Measurements from ENCODE around the gene GDF10.

The GDF10 gene

DNA sequence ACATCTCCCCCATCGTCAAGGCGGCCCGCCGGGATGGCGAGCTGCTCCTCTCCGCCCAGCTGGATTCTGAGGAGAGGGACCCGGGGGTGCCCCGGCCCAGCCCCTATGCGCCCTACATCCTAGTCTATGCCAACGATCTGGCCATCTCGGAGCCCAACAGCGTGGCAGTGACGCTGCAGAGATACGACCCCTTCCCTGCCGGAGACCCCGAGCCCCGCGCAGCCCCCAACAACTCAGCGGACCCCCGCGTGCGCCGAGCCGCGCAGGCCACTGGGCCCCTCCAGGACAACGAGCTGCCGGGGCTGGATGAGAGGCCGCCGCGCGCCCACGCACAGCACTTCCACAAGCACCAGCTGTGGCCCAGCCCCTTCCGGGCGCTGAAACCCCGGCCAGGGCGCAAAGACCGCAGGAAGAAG, 10.1 kb downstream of the GDF10 start:
- Histone ChIP-seq H3K23ac (ENCODE audit: low read length) (no peak overlapping the region), H3K27ac (ENCODE audit: low read depth, low read length) (no peak overlapping the region), H2AK5ac (ENCODE audit: low read length) (no peak overlapping the region), H3K56ac (ENCODE audit: low read length) (no peak overlapping the region), H3K4me3 (ENCODE audit: low read length) (no peak overlapping the region), H3K18ac (ENCODE audit: low read length) (no peak overlapping the region), H3K4me2 (ENCODE audit: low read length) (no peak overlapping the region), H3K4ac (ENCODE audit: low read depth, low read length) (no peak overlapping the region), H3K36me3 (ENCODE audit: control insufficient read depth, insufficient read depth, low read length) (no peaks in the 10 kb centered on the region), H4K8ac (ENCODE audit: low read depth, low read length) (no peak overlapping the region), H3K27me3 (ENCODE audit: insufficient read depth, low read length, poor library complexity) (no peaks in the 10 kb centered on the region), H4K5ac (ENCODE audit: low read length) (no peak overlapping the region), H2BK15ac (replicated peaks; ENCODE audit: low read depth) (no peak overlapping the region), H3K79me2 (ENCODE audit: control insufficient read depth, insufficient read depth, low read length) (no peaks in the 10 kb centered on the region), H3K4me1 (ENCODE audit: control insufficient read depth, low read depth, low read length) (no peaks in the 10 kb centered on the region), H3K9ac (ENCODE audit: low read length) (no peak overlapping the region), H2BK5ac (ENCODE audit: low read length) (no peak overlapping the region), H2BK120ac (ENCODE audit: low read depth, low read length) (no peak overlapping the region), H3K79me1 (ENCODE audit: low read length) (no peaks in the 10 kb centered on the region)
- no CpG with 5 or more reads among the region's 37 CpGs for WGBS (ENCODE audit: extremely low coverage, insufficient coverage, low lambda C conversion rate)
- DNase-seq: no peak

GRCh38 chr10:47311193-47311931, 11.4 kb downstream of the GDF10 start:
- H2BK5ac ChIP-seq (ENCODE audit: low read length): no peak overlapping the region
- H3K79me1 ChIP-seq (ENCODE audit: low read length): no peaks in the 10 kb centered on the region
- H3K27ac ChIP-seq (ENCODE audit: low read depth, low read length): no peak overlapping the region
- H3K4me2 ChIP-seq (ENCODE audit: low read length): no peak overlapping the region
- no peak overlapping the region for H3K56ac ChIP-seq (ENCODE audit: low read length)
- no peak overlapping the region for H3K4ac ChIP-seq (ENCODE audit: low read depth, low read length)
- H3K23ac ChIP-seq (ENCODE audit: low read length): no peak overlapping the region
- no peak overlapping the region for H3K18ac ChIP-seq (ENCODE audit: low read length)
- H3K4me3 ChIP-seq (ENCODE audit: low read length): no peak overlapping the region
- H3K4me1 ChIP-seq (ENCODE audit: control insufficient read depth, low read depth, low read length): no peaks in the 10 kb centered on the region
- H4K8ac ChIP-seq (ENCODE audit: low read depth, low read length): no peak overlapping the region
- no peak overlapping the region for H3K9ac ChIP-seq (ENCODE audit: low read length)
- no peaks in the 10 kb centered on the region for H3K27me3 ChIP-seq (ENCODE audit: insufficient read depth, low read length, poor library complexity)
- no peaks in the 10 kb centered on the region for H3K79me2 ChIP-seq (ENCODE audit: control insufficient read depth, insufficient read depth, low read length)
- H2BK120ac ChIP-seq (ENCODE audit: low read depth, low read length): no peak overlapping the region
- H2BK15ac ChIP-seq (replicated peaks; ENCODE audit: low read depth): no peak overlapping the region
- H4K5ac ChIP-seq (ENCODE audit: low read length): no peak overlapping the region
- WGBS (ENCODE audit: extremely low coverage, insufficient coverage, low lambda C conversion rate): no CpG with 5 or more reads among the region's 10 CpGs
- no peaks in the 10 kb centered on the region for H3K36me3 ChIP-seq (ENCODE audit: control insufficient read depth, insufficient read depth, low read length)
- H2AK5ac ChIP-seq (ENCODE audit: low read length): no peak overlapping the region
- DNase-seq: no peak

- H2BK15ac ChIP-seq (replicated peaks; ENCODE audit: low read depth): no peak overlapping the region
- no peak overlapping the region for H3K4me3 ChIP-seq (ENCODE audit: low read length)
- H3K4ac ChIP-seq (ENCODE audit: low read depth, low read length): no peak overlapping the region
- DNase-seq: peak; percentile 85
- H3K4me2 ChIP-seq (ENCODE audit: low read length): no peak overlapping the region
- no peaks in the 10 kb centered on the region for H3K27me3 ChIP-seq (ENCODE audit: insufficient read depth, low read length, poor library complexity)
- H2AK5ac ChIP-seq (ENCODE audit: low read length): no peak overlapping the region
- no peak overlapping the region for H4K8ac ChIP-seq (ENCODE audit: low read depth, low read length)
- no peaks in the 10 kb centered on the region for H3K36me3 ChIP-seq (ENCODE audit: control insufficient read depth, insufficient read depth, low read length)
- no peak overlapping the region for H2BK120ac ChIP-seq (ENCODE audit: low read depth, low read length)
- H3K27ac ChIP-seq (ENCODE audit: low read depth, low read length): no peak overlapping the region
- H3K4me1 ChIP-seq (ENCODE audit: control insufficient read depth, low read depth, low read length): no peaks in the 10 kb centered on the region
- no CpG with 5 or more reads among the region's 20 CpGs for WGBS (ENCODE audit: extremely low coverage, insufficient coverage, low lambda C conversion rate)
- H3K79me2 ChIP-seq (ENCODE audit: control insufficient read depth, insufficient read depth, low read length): no peaks in the 10 kb centered on the region
- no peak overlapping the region for H4K5ac ChIP-seq (ENCODE audit: low read length)
- peak overlapping the region; percentile 49 for H3K56ac ChIP-seq (ENCODE audit: low read length)
- no peaks in the 10 kb centered on the region for H3K79me1 ChIP-seq (ENCODE audit: low read length)
- no peak overlapping the region for H3K9ac ChIP-seq (ENCODE audit: low read length)
- H3K18ac ChIP-seq (ENCODE audit: low read length): no peak overlapping the region
- no peak overlapping the region for H3K23ac ChIP-seq (ENCODE audit: low read length)
- no peak overlapping the region for H2BK5ac ChIP-seq (ENCODE audit: low read length)
Measured at GRCh38 chr10:47311932-47312662, 12.1 kb downstream of the GDF10 start.

DNA sequence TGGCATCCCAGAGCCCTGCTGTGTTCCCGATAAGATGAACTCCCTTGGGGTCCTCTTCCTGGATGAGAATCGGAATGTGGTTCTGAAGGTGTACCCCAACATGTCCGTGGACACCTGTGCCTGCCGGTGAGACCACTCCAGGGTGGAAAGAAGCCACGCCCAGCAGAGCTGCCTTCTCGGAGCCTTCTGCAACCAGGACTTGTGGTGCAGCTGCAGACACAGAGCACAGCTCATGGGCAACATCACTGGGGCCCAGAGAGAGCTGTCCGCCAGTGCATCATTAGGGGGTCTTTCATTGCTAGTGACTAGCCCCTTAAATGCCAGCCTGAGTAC, 12.6 kb downstream of the GDF10 start:
- Histone ChIP-seq H3K9ac (ENCODE audit: low read length) (no peak overlapping the region), H4K8ac (ENCODE audit: low read depth, low read length) (no peak overlapping the region), H3K27me3 (ENCODE audit: insufficient read depth, low read length, poor library complexity) (no peaks in the 10 kb centered on the region), H3K4ac (ENCODE audit: low read depth, low read length) (no peak overlapping the region), H3K4me2 (ENCODE audit: low read length) (no peak overlapping the region), H3K4me3 (ENCODE audit: low read length) (no peak overlapping the region), H2AK5ac (ENCODE audit: low read length) (no peak overlapping the region), H2BK5ac (ENCODE audit: low read length) (no peak overlapping the region), H3K4me1 (ENCODE audit: control insufficient read depth, low read depth, low read length) (no peaks in the 10 kb centered on the region), H3K56ac (ENCODE audit: low read length) (peak overlapping the region; percentile 49), H3K27ac (ENCODE audit: low read depth, low read length) (no peak overlapping the region), H2BK120ac (ENCODE audit: low read depth, low read length) (no peak overlapping the region), H3K79me1 (ENCODE audit: low read length) (no peaks in the 10 kb centered on the region), H3K18ac (ENCODE audit: low read length) (no peak overlapping the region), H2BK15ac (replicated peaks; ENCODE audit: low read depth) (no peak overlapping the region), H4K5ac (ENCODE audit: low read length) (no peak overlapping the region), H3K79me2 (ENCODE audit: control insufficient read depth, insufficient read depth, low read length) (no peaks in the 10 kb centered on the region), H3K36me3 (ENCODE audit: control insufficient read depth, insufficient read depth, low read length) (no peaks in the 10 kb centered on the region), H3K23ac (ENCODE audit: low read length) (no peak overlapping the region)
- DNase-seq: no peak
- WGBS (ENCODE audit: extremely low coverage, insufficient coverage, low lambda C conversion rate): no CpG with 5 or more reads among the region's 7 CpGs

GRCh38 chr10:47314416-47314970, 14.5 kb downstream of the GDF10 start:
- Histone ChIP-seq H3K27me3 (ENCODE audit: insufficient read depth, low read length, poor library complexity) (no peaks in the 10 kb centered on the region), H3K79me1 (ENCODE audit: low read length) (no peaks in the 10 kb centered on the region), H3K9ac (ENCODE audit: low read length) (no peak overlapping the region), H2BK120ac (ENCODE audit: low read depth, low read length) (no peak overlapping the region), H2BK15ac (replicated peaks; ENCODE audit: low read depth) (no peak overlapping the region), H4K5ac (ENCODE audit: low read length) (no peak overlapping the region), H3K36me3 (ENCODE audit: control insufficient read depth, insufficient read depth, low read length) (no peaks in the 10 kb centered on the region), H3K4me1 (ENCODE audit: control insufficient read depth, low read depth, low read length) (no peaks in the 10 kb centered on the region), H2AK5ac (ENCODE audit: low read length) (no peak overlapping the region), H3K79me2 (ENCODE audit: control insufficient read depth, insufficient read depth, low read length) (no peaks in the 10 kb centered on the region), H2BK5ac (ENCODE audit: low read length) (no peak overlapping the region), H4K8ac (ENCODE audit: low read depth, low read length) (no peak overlapping the region), H3K4me3 (ENCODE audit: low read length) (no peak overlapping the region), H3K23ac (ENCODE audit: low read length) (no peak overlapping the region), H3K4me2 (ENCODE audit: low read length) (no peak overlapping the region), H3K4ac (ENCODE audit: low read depth, low read length) (no peak overlapping the region), H3K27ac (ENCODE audit: low read depth, low read length) (no peak overlapping the region), H3K56ac (ENCODE audit: low read length) (no peak overlapping the region), H3K18ac (ENCODE audit: low read length) (no peak overlapping the region)
- DNase-seq: no peak
- WGBS (ENCODE audit: extremely low coverage, insufficient coverage, low lambda C conversion rate): no CpG with 5 or more reads among the region's 9 CpGs
